Measurements from ENCODE around the gene SIRT3. TPM values are rescaled to one million over a fixed set of nuclear protein-coding genes. Genes with fewer than 3 reads are reported as not detected.
"Not testable (repeated sequence)": the region's sequence is repeated elsewhere in the genome, so short reads cannot be mapped to it uniquely, and the experiment has no call there.

The SIRT3 gene
- polyA plus RNA-seq, 1 experiment: 22.2 TPM

GRCh38 chr11:180242-180641 is 55.9 kb downstream of the SIRT3 start:
- CTCF ChIA-PET, POLR2A ChIA-PET: not testable (repeated sequence)
- TF ChIP-seq, protein P1, sequence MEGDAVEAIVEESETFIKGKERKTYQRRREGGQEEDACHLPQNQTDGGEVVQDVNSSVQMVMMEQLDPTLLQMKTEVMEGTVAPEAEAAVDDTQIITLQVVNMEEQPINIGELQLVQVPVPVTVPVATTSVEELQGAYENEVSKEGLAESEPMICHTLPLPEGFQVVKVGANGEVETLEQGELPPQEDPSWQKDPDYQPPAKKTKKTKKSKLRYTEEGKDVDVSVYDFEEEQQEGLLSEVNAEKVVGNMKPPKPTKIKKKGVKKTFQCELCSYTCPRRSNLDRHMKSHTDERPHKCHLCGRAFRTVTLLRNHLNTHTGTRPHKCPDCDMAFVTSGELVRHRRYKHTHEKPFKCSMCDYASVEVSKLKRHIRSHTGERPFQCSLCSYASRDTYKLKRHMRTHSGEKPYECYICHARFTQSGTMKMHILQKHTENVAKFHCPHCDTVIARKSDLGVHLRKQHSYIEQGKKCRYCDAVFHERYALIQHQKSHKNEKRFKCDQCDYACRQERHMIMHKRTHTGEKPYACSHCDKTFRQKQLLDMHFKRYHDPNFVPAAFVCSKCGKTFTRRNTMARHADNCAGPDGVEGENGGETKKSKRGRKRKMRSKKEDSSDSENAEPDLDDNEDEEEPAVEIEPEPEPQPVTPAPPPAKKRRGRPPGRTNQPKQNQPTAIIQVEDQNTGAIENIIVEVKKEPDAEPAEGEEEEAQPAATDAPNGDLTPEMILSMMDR (IDR thresholded peaks at IDR 0.05; ENCODE audit: insufficient read depth, low read depth, low read length): peak; percentile 18; the same call in 1 of the 2 replicates

More at GRCh38 chr11:180242-180641, 55.9 kb downstream of the SIRT3 start:
- H3K36me3 ChIP-seq (ENCODE audit: control insufficient read depth, insufficient read depth, low read length); H3K4me3 ChIP-seq (ENCODE audit: low read depth, low read length); DNase-seq (ENCODE audit: low read depth); H3K27me3 ChIP-seq (ENCODE audit: control insufficient read depth, insufficient read depth, low read length): not testable (repeated sequence)

Other genes with a start within 250 kb of the SIRT3 start
- not detected in 2 replicates for gene SCGB1C1, start 43.3 kb downstream of the SIRT3 start, polyA plus RNA-seq (2011; rRNA removed)
- 69.5 and 111 TPM in 2 replicates for gene BET1L, start 28.9 kb downstream of the SIRT3 start, polyA plus RNA-seq (2011; rRNA removed)
- 169 and 242 TPM in 2 replicates for gene RIC8A, start 28.6 kb downstream of the SIRT3 start, polyA plus RNA-seq (2011; rRNA removed)
- 158 and 187 TPM in 2 replicates for gene PSMD13, start 634 bp upstream of the SIRT3 start, polyA plus RNA-seq (2011; rRNA removed)
- not detected in 2 replicates for gene NLRP6, start 42.1 kb upstream of the SIRT3 start, polyA plus RNA-seq (2011; rRNA removed)
- 7.4 and 13.2 TPM in 2 replicates for gene PGGHG, start 52.8 kb upstream of the SIRT3 start, polyA plus RNA-seq (2011; rRNA removed)
- not detected in 2 replicates for gene IFITM5, start 63.2 kb upstream of the SIRT3 start, polyA plus RNA-seq (2011; rRNA removed)
- 456 and 813 TPM in 2 replicates for gene IFITM2, start 71.5 kb upstream of the SIRT3 start, polyA plus RNA-seq (2011; rRNA removed)
- gene IFITM1, start 77.7 kb upstream of the SIRT3 start, polyA plus RNA-seq (2011; rRNA removed): 566 and 660 TPM in 2 replicates
- gene IFITM3, start 84.5 kb upstream of the SIRT3 start, polyA plus RNA-seq (2011; rRNA removed): 989 and 1,538 TPM in 2 replicates
- 3.0 and 5.4 TPM in 2 replicates for gene B4GALNT4, start 133.2 kb upstream of the SIRT3 start, polyA plus RNA-seq (2011; rRNA removed)
- 0.42 and 0.86 TPM in 2 replicates for gene PKP3, start 157.9 kb upstream of the SIRT3 start, polyA plus RNA-seq (2011; rRNA removed)
- gene SIGIRR, start 178.7 kb upstream of the SIRT3 start, polyA plus RNA-seq (2011; rRNA removed): 21.1 and 29.2 TPM in 2 replicates
- gene ANO9, start 205.7 kb upstream of the SIRT3 start, polyA plus RNA-seq (2011; rRNA removed): not detected in 2 replicates
- gene PTDSS2, start 213.9 kb upstream of the SIRT3 start, polyA plus RNA-seq (2011; rRNA removed): 18.1 and 25.8 TPM in 2 replicates